ENCODE results near the gene RFXANK. TPM values are rescaled to one million over a fixed set of nuclear protein-coding genes. Genes with fewer than 3 reads are reported as not detected.

RFXANK gene
- total RNA-seq, 1 donor from 2014 or later = 72.9 TPM

- ATAC-seq = no peak
These were observed 40.2 kb downstream of the RFXANK start for GRCh38 chr19:19232261-19232721.

GRCh38 chr19:19234220-19234816, 42.3 kb downstream of the RFXANK start:
- ATAC-seq = no peak

GRCh38 chr19:19236173-19236572, 44.1 kb downstream of the RFXANK start:
- ATAC-seq = no peak

GRCh38 chr19:19238126-19238894, 46.3 kb downstream of the RFXANK start:
- ATAC-seq = no peak

GRCh38 chr19:19239675-19240074, 47.6 kb downstream of the RFXANK start:
- no peak for ATAC-seq

- no peak for ATAC-seq
These were observed 48.4 kb downstream of the RFXANK start for GRCh38 chr19:19240476-19240875.

GRCh38 chr19:19250196-19250801, 58.2 kb downstream of the RFXANK start:
- ATAC-seq = no peak

Other genes with a start within 250 kb of the RFXANK start
- gene SUGP2, start 158.7 kb upstream of the RFXANK start, total RNA-seq = 26.1 TPM
- gene ARMC6, start 158.7 kb upstream of the RFXANK start, total RNA-seq = 19.8 TPM
- gene SLC25A42, start 128.3 kb upstream of the RFXANK start, total RNA-seq = 2.5 TPM
- gene TMEM161A, start 53.8 kb upstream of the RFXANK start, total RNA-seq = 18.7 TPM
- gene MEF2B, start 22.0 kb upstream of the RFXANK start, total RNA-seq = 1.4 TPM
- gene BORCS8, start 106 bp upstream of the RFXANK start, total RNA-seq = 18.4 TPM
- gene NR2C2AP, start 11.2 kb downstream of the RFXANK start, total RNA-seq = 14.8 TPM
- not detected for gene NCAN, start 19.7 kb downstream of the RFXANK start, total RNA-seq
- gene TM6SF2, start 81.0 kb downstream of the RFXANK start, total RNA-seq = not detected
- gene SUGP1, start 128.3 kb downstream of the RFXANK start, total RNA-seq = 26.5 TPM
- gene MAU2, start 128.6 kb downstream of the RFXANK start, total RNA-seq = 33.4 TPM
- 58.9 TPM for gene GATAD2A, start 213.4 kb downstream of the RFXANK start, total RNA-seq

All from esophagus mucosa (tissue), 1 donor.